Activated CD4-positive, alpha-beta T cell treated with anti-CD3 and anti-CD28 coated beads for 36 hours (primary cell): Measurements from ENCODE around the gene RAET1G. TPM values are rescaled to one million over a fixed set of nuclear protein-coding genes. Genes with fewer than 3 reads are reported as not detected.
"Not testable (repeated sequence)": the region's sequence is repeated elsewhere in the genome, so short reads cannot be mapped to it uniquely, and the experiment has no call there.

Experiments used
- ATAC-seq: fragments of 200-7000 bp; cut with Tn5 transposase; one replicate; pipeline ENCODE4 v1.10.0; 2021; ENCODE audit warnings: mild to moderate bottlenecking, moderate library complexity
- CTCF ChIA-PET: fragments of 350-600 bp; sonication (Branson Sonifier 250); formaldehyde crosslinking; loops from one replicate; lab custom pipeline; 2021; ENCODE audit warnings: antibody characterized with exemption; lab: Charles Lee
- POLR2A ChIA-PET: fragments of 350-600 bp; sonication (Branson Sonifier 250); formaldehyde crosslinking; loops from one replicate; lab custom pipeline; 2021; ENCODE audit warnings: antibody characterized with exemption, inconsistent platforms; lab: Charles Lee
- DNase-seq: peaks from one replicate; pipeline ENCODE4 v3.0.0-alpha.2; 2020
- H3K27ac Mint-ChIP-seq: one replicate; pipeline ENCODE4 v1.8.0; 2021; ENCODE audit warnings: mixed read lengths
- H3K27me3 Mint-ChIP-seq: one replicate; pipeline ENCODE4 v1.8.0; 2021; ENCODE audit warnings: mixed read lengths
- H3K36me3 Mint-ChIP-seq: one replicate; pipeline ENCODE4 v1.8.0; 2021; ENCODE audit warnings: low read depth, mixed read lengths
- H3K4me1 Mint-ChIP-seq: one replicate; pipeline ENCODE4 v1.8.0; 2021; ENCODE audit warnings: mixed read lengths
- H3K4me3 Mint-ChIP-seq: one replicate; pipeline ENCODE4 v1.8.0; 2021; ENCODE audit warnings: mild to moderate bottlenecking, moderate library complexity, mixed read lengths
- H3K9me3 Mint-ChIP-seq: one replicate; pipeline ENCODE4 v1.8.0; 2021; ENCODE audit warnings: low read depth, mixed read lengths
- intact Hi-C, 2 experiments: fragments of 100-400 bp; cut with DNase I in 1 of 2; cut with micrococcal nuclease in 1 of 2; formaldehyde crosslinking; loops; one replicate each; pipeline versions ENCODE4 v1.14.2 to v1.15.1; 2022 to 2024; cut with DNase I, micrococcal nuclease
- total RNA-seq, 2 experiments: library from RNA; stranded (reverse); gene quantifications; one replicate each; pipeline ENCODE4 v1.2.3, GENCODE V29; 2021

The RAET1G gene
- total RNA-seq, 2 experiments from 2014 or later: not detected

- POLR2A ChIA-PET: no interaction called here
- ATAC-seq (no peak), DNase-seq (no peak)
- CTCF ChIA-PET: interaction anchor here (0.7 to 1.0 kb wide), 2 partner anchors 14 to 844 kb away, joined by 3 read pairs; no protein-coding TSS in a partner anchor
- Mint-ChIP-seq H3K9me3 (no peaks in the 10 kb centered on the region), H3K4me3 (no peak overlapping the region), H3K36me3 (no peaks in the 10 kb centered on the region), H3K27ac (no peak overlapping the region), H3K27me3 (peaks cover 47% of the 10 kb centered on the region), H3K4me1 (peaks cover 13% of the 10 kb centered on the region)
- intact Hi-C loops: loop anchor here (5.0 to 10.0 kb wide), 2 partner anchors 203 to 415 kb away; partner anchors contain the start of gene LATS1 (in 1 of the 2)
Observed at GRCh38 chr6:149919834-149920225, 3.1 kb downstream of the RAET1G start.

GRCh38 chr6:149919126-149919833 lies 3.6 kb downstream of the RAET1G start:
- CTCF ChIA-PET, H3K36me3 Mint-ChIP-seq, H3K9me3 Mint-ChIP-seq, ATAC-seq, intact Hi-C loops, DNase-seq, POLR2A ChIA-PET, H3K27ac Mint-ChIP-seq, H3K4me3 Mint-ChIP-seq: not testable (repeated sequence)
- H3K27me3 Mint-ChIP-seq: peaks cover 42% of the 10 kb centered on the region
- H3K4me1 Mint-ChIP-seq: peaks cover 13% of the 10 kb centered on the region

- ATAC-seq (no peak), DNase-seq (no peak)
- Mint-ChIP-seq H3K9me3 (no peaks in the 10 kb centered on the region), H3K27me3 (peaks cover 35% of the 10 kb centered on the region), H3K4me1 (peaks cover 8% of the 10 kb centered on the region), H3K27ac (no peak overlapping the region), H3K36me3 (no peaks in the 10 kb centered on the region), H3K4me3 (no peak overlapping the region)
- intact Hi-C loops: no loop called here
- ChIA-PET CTCF (no interaction called here), POLR2A (no interaction called here)
Observed at GRCh38 chr6:149918151-149918905, 4.6 kb downstream of the RAET1G start.

- ChIA-PET POLR2A (no interaction called here), CTCF (interaction anchor here (0.8 kb wide), 1 partner anchor 83 kb away, joined by 3 read pairs; no protein-coding TSS in a partner anchor)
Observed at GRCh38 chr6:149917679-149918078, 5.2 kb downstream of the RAET1G start.

GRCh38 chr6:149915970-149916865 lies 6.7 kb downstream of the RAET1G start:
- CTCF ChIA-PET: interaction anchor here (0.6 kb wide), 1 partner anchor 13 kb away, joined by 3 read pairs; no protein-coding TSS in a partner anchor
- Mint-ChIP-seq H3K4me3 (no peak overlapping the region), H3K36me3 (no peaks in the 10 kb centered on the region), H3K27me3 (peaks cover 21% of the 10 kb centered on the region), H3K27ac (no peak overlapping the region), H3K4me1 (peaks cover 2% of the 10 kb centered on the region), H3K9me3 (no peaks in the 10 kb centered on the region)
- POLR2A ChIA-PET: no interaction called here
- intact Hi-C loops: no loop called here
- DNase-seq (no peak), ATAC-seq (no peak)

More at GRCh38 chr6:149917679-149918078, 5.2 kb downstream of the RAET1G start:
- ATAC-seq (no peak), DNase-seq (no peak)
- intact Hi-C loops: no loop called here
- H3K36me3 Mint-ChIP-seq: no peaks in the 10 kb centered on the region
- H3K4me3 Mint-ChIP-seq: no peak overlapping the region
- no peaks in the 10 kb centered on the region for H3K9me3 Mint-ChIP-seq
- no peak overlapping the region for H3K27ac Mint-ChIP-seq
- H3K27me3 Mint-ChIP-seq: peaks cover 30% of the 10 kb centered on the region
- peaks cover 2% of the 10 kb centered on the region for H3K4me1 Mint-ChIP-seq

- peaks cover 3% of the 10 kb centered on the region for H3K9me3 Mint-ChIP-seq
- no peak for DNase-seq
- no peaks in the 10 kb centered on the region for H3K36me3 Mint-ChIP-seq
- H3K27me3 Mint-ChIP-seq: peaks cover 10% of the 10 kb centered on the region
- H3K4me3 Mint-ChIP-seq: no peak overlapping the region
- peaks cover 2% of the 10 kb centered on the region for H3K4me1 Mint-ChIP-seq
- ChIA-PET POLR2A (interaction anchor here (0.6 kb wide), 1 partner anchor 26 kb away, joined by 3 read pairs; no protein-coding TSS in a partner anchor), CTCF (interaction anchor here (1.3 kb wide), 1 partner anchor 11 kb away, joined by 5 read pairs; no protein-coding TSS in a partner anchor)
- ATAC-seq: no peak
- H3K27ac Mint-ChIP-seq: no peak overlapping the region
- intact Hi-C loops: no loop called here
Observed at GRCh38 chr6:149913540-149914240, 9.2 kb downstream of the RAET1G start.

- H3K4me1 Mint-ChIP-seq: peaks cover 2% of the 10 kb centered on the region
- POLR2A ChIA-PET: no interaction called here
- no peak overlapping the region for H3K27ac Mint-ChIP-seq
- no peak for DNase-seq
- intact Hi-C loops: no loop called here
- peaks cover 7% of the 10 kb centered on the region for H3K9me3 Mint-ChIP-seq
- H3K27me3 Mint-ChIP-seq: peaks cover 10% of the 10 kb centered on the region
- no peak overlapping the region for H3K4me3 Mint-ChIP-seq
- ATAC-seq: no peak
- peaks cover under 1% of the 10 kb centered on the region for H3K36me3 Mint-ChIP-seq
- CTCF ChIA-PET: no interaction called here
Observed at GRCh38 chr6:149913085-149913484, 9.8 kb downstream of the RAET1G start.

- DNase-seq, ATAC-seq, H3K4me1 Mint-ChIP-seq, H3K4me3 Mint-ChIP-seq, CTCF ChIA-PET, H3K36me3 Mint-ChIP-seq, H3K27ac Mint-ChIP-seq, intact Hi-C loops, POLR2A ChIA-PET: not testable (repeated sequence)
- H3K9me3 Mint-ChIP-seq: peaks cover 11% of the 10 kb centered on the region
- H3K27me3 Mint-ChIP-seq: peaks cover 10% of the 10 kb centered on the region
Observed at GRCh38 chr6:149912680-149913079, 10.2 kb downstream of the RAET1G start.

- ChIA-PET POLR2A (no interaction called here), CTCF (no interaction called here)
- Mint-ChIP-seq H3K4me3 (no peak overlapping the region), H3K27ac (no peak overlapping the region), H3K4me1 (no peaks in the 10 kb centered on the region), H3K36me3 (peaks cover 3% of the 10 kb centered on the region), H3K27me3 (peaks cover 8% of the 10 kb centered on the region), H3K9me3 (peaks cover 13% of the 10 kb centered on the region)
- intact Hi-C loops: no loop called here
- ATAC-seq (no peak), DNase-seq (no peak)
Observed at GRCh38 chr6:149910721-149911151, 12.2 kb downstream of the RAET1G start.

- intact Hi-C loops: no loop called here
- CTCF ChIA-PET: no interaction called here
- DNase-seq (no peak), ATAC-seq (no peak)
- Mint-ChIP-seq H3K4me1 (no peaks in the 10 kb centered on the region), H3K9me3 (peaks cover 13% of the 10 kb centered on the region), H3K36me3 (peaks cover 3% of the 10 kb centered on the region), H3K27me3 (peaks cover 8% of the 10 kb centered on the region), H3K27ac (no peak overlapping the region), H3K4me3 (no peak overlapping the region)
- POLR2A ChIA-PET: no interaction called here
Observed at GRCh38 chr6:149909701-149910470, 13.0 kb downstream of the RAET1G start.
